Testis (tissue), 3 donors: ENCODE results near the gene NDUFA11. TPM values are rescaled to one million over a fixed set of nuclear protein-coding genes. Genes with fewer than 3 reads are reported as not detected.

Experiments used
- DNase-seq: peaks from one replicate; pipeline ENCODE4 v3.0.0-alpha.2; 2019
- H3K27ac ChIP-seq, 2 donors: fragments of 200-600 bp; sonication (generic); one replicate each; pipeline ENCODE4 v1.5.1; 2019
- H3K27me3 ChIP-seq: fragments of 200-600 bp; sonication (generic); one replicate; pipeline ENCODE4 v1.5.1; 2019
- H3K36me3 ChIP-seq: fragments of 200-600 bp; sonication (generic); one replicate; pipeline ENCODE4 v1.5.1; 2017; ENCODE audit warnings: low read depth; ENCODE audit errors: missing control alignments
- H3K4me1 ChIP-seq: fragments of 200-600 bp; sonication (generic); one replicate; pipeline ENCODE4 v1.5.1; 2019
- H3K4me3 ChIP-seq, 2 donors: fragments of 200-600 bp; sonication (generic); one replicate each; pipeline ENCODE4 v1.5.1; 2017 to 2019
- H3K9me3 ChIP-seq: fragments of 200-600 bp; sonication (generic); one replicate; pipeline ENCODE4 v1.5.1; 2017
- POLR2A ChIP-seq: fragments of 450-650 bp; IDR thresholded peaks from one replicate; pipeline ENCODE4 v1.6.1; 2017; ENCODE audit warnings: antibody characterized with exemption, mild to moderate bottlenecking, moderate library complexity
- WGBS, 2 donors: methylation state at CpG; one replicate each; pipeline ENCODE4 v1.1.5; 2018; 5-methylcytosine and 5-hydroxymethylcytosine counted together
- intact Hi-C: fragments of 100-400 bp; cut with DNase I; formaldehyde crosslinking; loops from one replicate; pipeline ENCODE4 v1.15.1; 2023; ENCODE audit warnings: low total_unique reads
- polyA plus RNA-seq: library from polyadenylated mRNA; stranded (reverse); fragments of 350-450 nt; fragmentation: Illumina TruSeq; extraction: RNeasy Lipid Tissue Mini Kit (QIAGEN cat#74804); gene quantifications from one replicate; pipeline ENCODE4 v1.2.3, GENCODE V29; 2014; ENCODE audit warnings: low read depth, low replicate concordance; ENCODE audit not compliant: insufficient read depth
- total RNA-seq, 2 donors: library from RNA; depleted of rRNA; stranded (reverse); fragments of >200 nt; gene quantifications; one replicate each; pipeline ENCODE4 v1.2.3, GENCODE V29; 2016
- TF ChIP-seq, protein P1 (sequence below), 3 experiments: fragments of 450-650 bp in 2 of 3; fragments of 200-600 bp in 1 of 3; sonication (generic) in 1 of 3; IDR thresholded peaks; one replicate each; pipeline ENCODE4 v1.5.1; 2016 to 2019; ENCODE audit warnings: antibody characterized with exemption in 3 of 3, mild to moderate bottlenecking in 2 of 3, moderate library complexity in 1 of 3

NDUFA11 gene
- total and polyA plus RNA-seq, 3 donors from 2014 or later, result 167 to 194 (median 170) TPM

DNA sequence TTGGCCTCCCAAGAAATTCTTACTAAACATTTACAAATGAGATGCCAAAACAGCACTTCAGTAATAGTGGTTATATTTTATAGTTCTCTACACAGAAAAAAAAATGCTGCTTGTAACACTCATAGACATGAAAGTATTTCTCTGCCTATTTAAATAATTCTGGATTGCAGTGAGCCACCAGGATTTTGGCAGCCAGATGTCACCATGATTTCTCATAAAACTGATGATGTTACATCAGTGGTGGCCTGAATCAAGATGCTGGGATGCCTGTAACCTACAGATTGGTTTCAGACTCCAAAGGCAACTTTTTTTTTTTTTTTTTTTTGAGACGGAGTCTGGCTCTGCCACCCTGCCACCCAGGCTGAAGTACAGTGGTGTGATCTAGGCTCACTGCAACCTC, 7.8 kb upstream of the NDUFA11 start:
- WGBS, 2 donors, result 92 to 96% methylated on average over 1 of the region's 1 CpG
- no peaks in the 10 kb centered on the region for H3K36me3 ChIP-seq
- intact Hi-C loops, result no loop called here

DNA sequence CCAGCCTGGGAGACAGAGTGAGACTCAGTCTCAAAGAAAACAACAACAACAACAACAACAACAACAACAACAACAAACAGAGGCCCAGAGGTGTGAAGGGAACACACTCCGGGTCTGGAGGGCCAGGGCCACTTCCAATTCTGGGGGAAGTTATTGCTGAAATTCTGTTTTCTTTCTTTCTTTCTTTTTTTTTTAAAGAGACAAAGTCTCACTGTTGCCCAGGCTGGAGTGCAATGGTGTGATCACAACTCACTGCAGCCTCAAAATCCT, 7.0 kb upstream of the NDUFA11 start:
- WGBS, 2 donors, result 79 to 82% methylated on average over 1 of the region's 1 CpG
- Histone ChIP-seq H3K27me3 (no peaks in the 10 kb centered on the region), H3K4me3 (no peak overlapping the region), H3K27ac (no peak overlapping the region), H3K9me3 (no peaks in the 10 kb centered on the region), H3K36me3 (no peaks in the 10 kb centered on the region), H3K4me1 (peaks cover 5% of the 10 kb centered on the region)
- intact Hi-C loops, result no loop called here
- TF ChIP-seq, protein P1, sequence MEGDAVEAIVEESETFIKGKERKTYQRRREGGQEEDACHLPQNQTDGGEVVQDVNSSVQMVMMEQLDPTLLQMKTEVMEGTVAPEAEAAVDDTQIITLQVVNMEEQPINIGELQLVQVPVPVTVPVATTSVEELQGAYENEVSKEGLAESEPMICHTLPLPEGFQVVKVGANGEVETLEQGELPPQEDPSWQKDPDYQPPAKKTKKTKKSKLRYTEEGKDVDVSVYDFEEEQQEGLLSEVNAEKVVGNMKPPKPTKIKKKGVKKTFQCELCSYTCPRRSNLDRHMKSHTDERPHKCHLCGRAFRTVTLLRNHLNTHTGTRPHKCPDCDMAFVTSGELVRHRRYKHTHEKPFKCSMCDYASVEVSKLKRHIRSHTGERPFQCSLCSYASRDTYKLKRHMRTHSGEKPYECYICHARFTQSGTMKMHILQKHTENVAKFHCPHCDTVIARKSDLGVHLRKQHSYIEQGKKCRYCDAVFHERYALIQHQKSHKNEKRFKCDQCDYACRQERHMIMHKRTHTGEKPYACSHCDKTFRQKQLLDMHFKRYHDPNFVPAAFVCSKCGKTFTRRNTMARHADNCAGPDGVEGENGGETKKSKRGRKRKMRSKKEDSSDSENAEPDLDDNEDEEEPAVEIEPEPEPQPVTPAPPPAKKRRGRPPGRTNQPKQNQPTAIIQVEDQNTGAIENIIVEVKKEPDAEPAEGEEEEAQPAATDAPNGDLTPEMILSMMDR (IDR thresholded peaks at IDR 0.05), result no peak
- TF ChIP-seq POLR2A, result no peak
- no peak for DNase-seq

More for the DNA sequence above, 7.8 kb upstream of the NDUFA11 start:
- no peak for DNase-seq
- H3K9me3 ChIP-seq, result no peaks in the 10 kb centered on the region
- TF ChIP-seq POLR2A, result no peak
- TF ChIP-seq, protein P1 (IDR thresholded peaks at IDR 0.05), result no peak
- no peaks in the 10 kb centered on the region for H3K4me1 ChIP-seq
- H3K4me3 ChIP-seq, result no peak overlapping the region
- H3K27me3 ChIP-seq, result no peaks in the 10 kb centered on the region
- no peak overlapping the region for H3K27ac ChIP-seq

DNA sequence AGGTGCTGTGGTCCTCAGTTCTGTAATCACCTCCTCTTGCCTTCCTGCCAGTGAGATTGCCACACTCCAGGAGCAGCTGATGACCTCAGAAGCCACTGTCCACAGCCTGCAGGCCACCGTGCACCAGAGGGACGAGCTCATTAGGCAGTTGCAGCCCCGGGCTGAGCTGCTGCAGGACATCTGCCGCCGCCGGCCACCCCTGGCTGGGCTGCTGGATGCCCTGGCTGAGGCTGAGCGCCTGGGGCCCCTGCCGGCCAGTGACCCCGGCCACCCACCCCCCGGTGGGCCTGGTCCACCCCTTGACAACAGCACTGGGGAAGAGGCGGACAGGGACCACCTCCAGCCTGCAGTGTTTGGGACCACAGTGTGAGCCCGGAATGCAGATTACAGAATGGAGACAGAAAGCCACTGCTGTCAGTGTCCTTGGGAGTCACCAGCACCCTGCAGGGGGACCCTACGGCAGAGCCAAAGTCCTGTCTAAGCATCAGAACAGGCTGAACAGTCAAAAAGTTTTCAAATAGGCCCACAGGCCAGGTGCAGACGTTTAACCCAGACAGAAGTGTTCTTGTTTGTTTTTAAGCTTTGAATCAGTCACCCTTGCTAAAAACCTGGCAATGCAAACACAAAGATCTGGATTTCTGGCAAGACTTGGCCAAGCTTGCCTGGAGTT, 5.3 kb upstream of the NDUFA11 start:
- DNase-seq, result no peak
- intact Hi-C loops, result loop anchor here (10.0 kb wide), 1 partner anchor 124 kb away; the partner anchor contains the start of gene PRR22
- no peak overlapping the region for H3K27ac ChIP-seq

DNA sequence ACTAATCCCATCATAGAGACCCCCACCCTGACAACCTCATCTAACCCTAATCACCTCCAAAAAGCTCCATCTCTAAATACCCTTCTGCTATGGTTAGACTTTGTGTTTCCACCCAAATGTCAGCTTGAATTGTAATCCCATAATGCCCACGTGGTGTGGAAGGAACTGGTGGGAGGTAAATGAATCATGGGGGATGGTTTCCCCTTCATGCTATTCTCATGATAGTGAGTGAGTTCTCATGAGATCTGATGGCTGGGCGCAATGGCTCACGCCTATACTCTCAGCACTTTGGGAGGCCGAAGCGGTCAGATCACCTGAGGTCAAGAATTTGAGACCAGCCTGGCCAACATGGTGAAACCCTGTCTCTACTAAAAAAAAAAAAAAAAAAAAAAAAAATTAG, 3.7 kb upstream of the NDUFA11 start:
- Histone ChIP-seq H3K4me1 (peaks cover 15% of the 10 kb centered on the region), H3K9me3 (no peaks in the 10 kb centered on the region), H3K27ac (no peak overlapping the region), H3K36me3 (no peaks in the 10 kb centered on the region), H3K4me3 (no peak overlapping the region), H3K27me3 (no peaks in the 10 kb centered on the region)
- no peak for TF ChIP-seq POLR2A
- TF ChIP-seq, protein P1 (IDR thresholded peaks at IDR 0.05), result no peak
- intact Hi-C loops, result loop anchor here (10.0 kb wide), 1 partner anchor 122 kb away; the partner anchor contains the start of gene PRR22
- no peak for DNase-seq
- WGBS, 2 donors, result 44 to 72% methylated on average over 1 to 5 of the region's 5 CpGs

More for the DNA sequence above, 5.3 kb upstream of the NDUFA11 start:
- peaks cover 10% of the 10 kb centered on the region for H3K4me1 ChIP-seq
- TF ChIP-seq POLR2A, result no peak
- TF ChIP-seq, protein P1 (IDR thresholded peaks at IDR 0.05), result no peak
- no peaks in the 10 kb centered on the region for H3K27me3 ChIP-seq
- 71 to 81% methylated on average over 2 to 14 of the region's 14 CpGs for WGBS, 2 donors
- no peak overlapping the region for H3K4me3 ChIP-seq
- H3K9me3 ChIP-seq, result no peaks in the 10 kb centered on the region
- no peaks in the 10 kb centered on the region for H3K36me3 ChIP-seq
